ENCODE data around the gene ST6GALNAC3. TPM values are rescaled to one million over a fixed set of nuclear protein-coding genes. Genes with fewer than 3 reads are reported as not detected.

Gene ST6GALNAC3
- total RNA-seq, 4 donors from 2014 or later: 2.8 to 3.5 (median 3.4) TPM

DNA sequence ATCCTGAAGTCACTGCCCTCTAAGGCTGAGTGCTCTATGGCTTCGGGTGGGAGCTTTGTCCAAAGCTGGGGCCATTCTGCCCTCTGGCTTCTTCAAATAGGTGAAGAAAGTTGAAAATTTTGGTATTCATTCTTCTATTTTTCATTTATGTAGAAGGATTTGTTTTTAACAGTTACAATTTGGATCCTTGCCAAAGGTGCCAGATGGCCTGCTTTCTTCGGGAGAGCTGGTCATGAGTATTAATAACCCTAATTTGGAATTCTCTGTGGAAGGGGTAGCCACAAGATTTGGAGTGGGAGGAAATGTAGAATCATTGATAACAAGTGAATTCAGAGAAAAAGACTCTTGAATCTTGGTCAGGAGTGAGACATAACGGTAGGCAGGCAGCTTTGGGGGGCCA lies 422.3 kb downstream of the ST6GALNAC3 start:
- no peak for DNase-seq
- Histone ChIP-seq H3K27me3 (no peaks in the 10 kb centered on the region), H3K36me3 (no peaks in the 10 kb centered on the region), H3K9me3 (no peaks in the 10 kb centered on the region), H3K4me1 (no peaks in the 10 kb centered on the region), H3K4me3 (no peak overlapping the region), H3K27ac (no peak overlapping the region)
- TF ChIP-seq POLR2A (IDR thresholded peaks at IDR 0.05): no peak
- TF ChIP-seq, protein P1, sequence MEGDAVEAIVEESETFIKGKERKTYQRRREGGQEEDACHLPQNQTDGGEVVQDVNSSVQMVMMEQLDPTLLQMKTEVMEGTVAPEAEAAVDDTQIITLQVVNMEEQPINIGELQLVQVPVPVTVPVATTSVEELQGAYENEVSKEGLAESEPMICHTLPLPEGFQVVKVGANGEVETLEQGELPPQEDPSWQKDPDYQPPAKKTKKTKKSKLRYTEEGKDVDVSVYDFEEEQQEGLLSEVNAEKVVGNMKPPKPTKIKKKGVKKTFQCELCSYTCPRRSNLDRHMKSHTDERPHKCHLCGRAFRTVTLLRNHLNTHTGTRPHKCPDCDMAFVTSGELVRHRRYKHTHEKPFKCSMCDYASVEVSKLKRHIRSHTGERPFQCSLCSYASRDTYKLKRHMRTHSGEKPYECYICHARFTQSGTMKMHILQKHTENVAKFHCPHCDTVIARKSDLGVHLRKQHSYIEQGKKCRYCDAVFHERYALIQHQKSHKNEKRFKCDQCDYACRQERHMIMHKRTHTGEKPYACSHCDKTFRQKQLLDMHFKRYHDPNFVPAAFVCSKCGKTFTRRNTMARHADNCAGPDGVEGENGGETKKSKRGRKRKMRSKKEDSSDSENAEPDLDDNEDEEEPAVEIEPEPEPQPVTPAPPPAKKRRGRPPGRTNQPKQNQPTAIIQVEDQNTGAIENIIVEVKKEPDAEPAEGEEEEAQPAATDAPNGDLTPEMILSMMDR (IDR thresholded peaks at IDR 0.05): no peak

DNA sequence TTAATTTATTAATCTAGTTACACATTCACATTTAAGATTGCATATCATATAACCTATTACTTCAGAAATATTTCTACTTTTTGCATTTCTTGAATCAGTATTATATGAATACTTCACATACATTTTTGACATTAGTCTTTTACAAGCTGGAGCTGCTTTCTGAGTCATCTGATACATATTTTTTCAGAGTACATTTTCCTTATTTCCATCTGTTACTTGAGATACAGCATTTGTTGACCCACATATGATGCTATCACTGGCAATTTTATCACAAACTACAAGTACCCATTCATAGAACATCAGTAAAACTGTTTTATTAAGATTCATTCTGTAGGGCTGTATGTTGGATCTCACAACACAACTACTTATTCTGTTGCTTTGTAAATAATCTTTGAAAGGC lies 425.6 kb downstream of the ST6GALNAC3 start:
- no peaks in the 10 kb centered on the region for H3K27me3 ChIP-seq
- H3K27ac ChIP-seq: no peak overlapping the region
- no peak overlapping the region for H3K4me3 ChIP-seq
- DNase-seq: no peak
- no peaks in the 10 kb centered on the region for H3K36me3 ChIP-seq
- H3K9me3 ChIP-seq: no peaks in the 10 kb centered on the region
- no peaks in the 10 kb centered on the region for H3K4me1 ChIP-seq
- TF ChIP-seq POLR2A (IDR thresholded peaks at IDR 0.05): no peak
- TF ChIP-seq, protein P1 (IDR thresholded peaks at IDR 0.05): no peak

DNA sequence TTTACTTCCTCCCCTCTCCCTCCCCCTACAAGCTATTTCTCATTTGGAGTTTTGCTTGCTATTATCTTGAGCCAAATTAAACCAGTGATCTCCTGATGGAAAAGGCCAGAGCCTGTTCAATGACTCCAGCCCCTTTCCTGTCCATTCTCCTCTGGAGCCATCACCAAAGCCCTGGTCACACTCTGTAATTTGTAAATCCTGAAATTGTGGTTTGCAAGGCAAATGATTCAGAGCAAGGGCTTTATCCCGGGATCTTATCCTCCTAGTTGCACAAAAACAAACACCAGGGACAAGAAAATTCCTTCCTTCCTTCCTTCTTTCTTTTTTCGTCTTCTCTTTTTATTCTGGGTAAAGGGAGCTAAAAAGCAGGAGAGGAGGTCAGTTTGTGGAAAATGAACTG lies 426.6 kb downstream of the ST6GALNAC3 start:
- H3K27ac ChIP-seq: no peak overlapping the region
- no peaks in the 10 kb centered on the region for H3K27me3 ChIP-seq
- H3K9me3 ChIP-seq: no peaks in the 10 kb centered on the region
- H3K36me3 ChIP-seq: no peaks in the 10 kb centered on the region
- TF ChIP-seq, protein P1 (IDR thresholded peaks at IDR 0.05): no peak
- TF ChIP-seq POLR2A (IDR thresholded peaks at IDR 0.05): no peak
- no peaks in the 10 kb centered on the region for H3K4me1 ChIP-seq
- DNase-seq: no peak
- no peak overlapping the region for H3K4me3 ChIP-seq

DNA sequence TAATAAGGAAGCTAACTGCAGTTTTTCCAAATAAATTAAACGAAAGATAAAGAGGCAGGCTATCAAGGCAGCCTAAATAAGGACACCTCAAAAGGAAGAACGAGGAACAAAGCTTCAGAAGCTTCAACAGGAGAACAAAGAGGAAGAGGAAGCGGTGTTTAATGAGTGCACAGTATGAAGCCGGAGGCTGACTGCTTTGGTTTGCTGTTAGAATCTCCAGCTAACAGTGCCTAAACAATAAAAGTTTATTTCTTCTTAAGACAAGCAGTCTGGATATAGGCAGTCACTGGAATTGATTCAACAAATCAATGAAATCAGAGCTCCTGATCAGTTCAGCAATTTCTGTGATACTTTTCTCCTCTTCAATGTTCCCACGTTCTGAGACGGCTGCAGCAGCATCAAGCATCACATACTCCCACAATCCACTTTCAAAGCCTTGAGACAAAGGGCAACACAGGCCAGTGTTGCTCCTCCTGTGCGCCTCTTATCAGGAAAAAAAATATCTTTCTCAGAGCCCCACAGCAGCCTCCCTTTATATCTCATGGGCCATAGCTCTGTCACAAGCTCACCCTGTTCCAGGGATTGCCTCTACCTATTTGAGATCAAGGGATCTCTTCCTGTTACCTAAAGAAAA lies 427.2 kb downstream of the ST6GALNAC3 start:
- H3K9me3 ChIP-seq: no peaks in the 10 kb centered on the region
- H3K36me3 ChIP-seq: no peaks in the 10 kb centered on the region
- H3K4me1 ChIP-seq: no peaks in the 10 kb centered on the region
- no peak for DNase-seq
- no peaks in the 10 kb centered on the region for H3K27me3 ChIP-seq
- TF ChIP-seq, protein P1 (IDR thresholded peaks at IDR 0.05): no peak
- no peak for TF ChIP-seq POLR2A (IDR thresholded peaks at IDR 0.05)
- no peak overlapping the region for H3K27ac ChIP-seq
- H3K4me3 ChIP-seq: no peak overlapping the region

DNA sequence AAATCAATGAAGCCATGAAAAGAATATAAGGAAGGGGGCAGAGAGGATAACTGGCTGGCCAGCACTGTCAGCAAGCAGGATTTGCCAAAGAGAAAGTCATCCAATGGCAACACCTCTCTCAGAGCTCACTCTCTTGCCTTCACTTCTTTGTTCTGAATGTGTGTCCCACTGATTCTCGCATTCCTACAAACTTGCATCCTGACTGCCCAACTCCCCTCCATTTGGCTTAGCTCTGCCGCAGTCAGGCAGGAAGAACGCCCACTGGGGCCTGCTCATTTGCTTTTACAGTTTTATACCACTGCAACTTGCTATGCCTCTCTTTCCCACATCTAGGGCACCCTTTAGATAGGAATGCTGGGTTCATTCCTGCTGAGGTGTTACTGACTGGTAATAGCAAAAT lies 428.6 kb downstream of the ST6GALNAC3 start:
- H3K4me3 ChIP-seq: no peak overlapping the region
- no peak overlapping the region for H3K27ac ChIP-seq
- H3K4me1 ChIP-seq: no peaks in the 10 kb centered on the region
- no peaks in the 10 kb centered on the region for H3K9me3 ChIP-seq
- H3K27me3 ChIP-seq: no peaks in the 10 kb centered on the region
- TF ChIP-seq, protein P1 (IDR thresholded peaks at IDR 0.05): no peak
- TF ChIP-seq POLR2A (IDR thresholded peaks at IDR 0.05): no peak
- no peak for DNase-seq
- H3K36me3 ChIP-seq: no peaks in the 10 kb centered on the region

DNA sequence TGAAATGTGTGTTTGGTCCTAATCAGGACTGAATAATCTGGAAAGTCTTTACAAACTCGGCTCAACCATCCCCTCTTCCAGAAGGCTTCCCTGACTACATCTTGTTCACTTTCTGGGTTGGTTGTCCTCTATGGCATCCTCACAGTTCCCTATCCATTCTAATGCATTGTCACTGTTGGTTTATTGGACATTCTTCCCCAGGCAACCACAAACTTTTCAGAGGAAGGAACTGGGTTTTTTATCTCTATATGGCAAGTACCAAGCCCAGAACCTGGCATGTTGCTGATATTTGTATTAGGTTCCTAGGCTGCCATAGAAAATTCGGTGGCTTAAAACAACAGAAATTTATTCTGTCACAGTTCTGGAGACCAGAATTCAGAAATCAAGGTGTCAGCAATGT lies 429.2 kb downstream of the ST6GALNAC3 start:
- Histone ChIP-seq H3K27ac (no peak overlapping the region), H3K4me1 (no peaks in the 10 kb centered on the region), H3K36me3 (no peaks in the 10 kb centered on the region), H3K27me3 (no peaks in the 10 kb centered on the region), H3K4me3 (no peak overlapping the region), H3K9me3 (no peaks in the 10 kb centered on the region)
- DNase-seq: no peak
- TF ChIP-seq, protein P1 (IDR thresholded peaks at IDR 0.05): no peak
- TF ChIP-seq POLR2A (IDR thresholded peaks at IDR 0.05): no peak
